Measurements from ENCODE around the gene UBE4A.
A peak's percentile ranks its signal among the peaks of the same experiment; 100 is the strongest.
"Not testable (repeated sequence)": the region's sequence is repeated elsewhere in the genome, so short reads cannot be mapped to it uniquely, and the experiment has no call there.

The UBE4A gene

GRCh38 chr11:118402594-118402993, 43.2 kb downstream of the UBE4A start:
- DNase-seq: not testable (repeated sequence)

- DNase-seq: no peak
Observed at GRCh38 chr11:118406599-118407166, 47.3 kb downstream of the UBE4A start.

- no peak for DNase-seq
Observed at GRCh38 chr11:118410055-118410745, 50.8 kb downstream of the UBE4A start.

GRCh38 chr11:118411530-118411929, 52.1 kb downstream of the UBE4A start:
- DNase-seq: no peak

- no peak for DNase-seq
Observed at GRCh38 chr11:118412921-118413320, 53.5 kb downstream of the UBE4A start.

- no peak for DNase-seq
Observed at GRCh38 chr11:118415062-118415738, 55.8 kb downstream of the UBE4A start.

- no peak for DNase-seq
Observed at GRCh38 chr11:118415739-118416068, 56.3 kb downstream of the UBE4A start.

- DNase-seq: not testable (repeated sequence)
Observed at GRCh38 chr11:118416900-118417299, 57.5 kb downstream of the UBE4A start.

- no peak for DNase-seq
Observed at GRCh38 chr11:118417801-118418200, 58.4 kb downstream of the UBE4A start.

- no peak for DNase-seq
Observed at GRCh38 chr11:118418766-118419165, 59.4 kb downstream of the UBE4A start.

- DNase-seq: no peak
Observed at GRCh38 chr11:118427707-118428106, 68.3 kb downstream of the UBE4A start.

GRCh38 chr11:118430956-118431355, 71.6 kb downstream of the UBE4A start:
- no peak for DNase-seq

GRCh38 chr11:118434123-118434552, 74.7 kb downstream of the UBE4A start:
- DNase-seq: no peak

- peak; percentile 26 for DNase-seq
Observed at GRCh38 chr11:118434553-118435289, 75.3 kb downstream of the UBE4A start.

- DNase-seq: peak; percentile 21
Observed at GRCh38 chr11:118435290-118435892, 76.0 kb downstream of the UBE4A start.

- peak; percentile 88 for DNase-seq
Observed at GRCh38 chr11:118435893-118436624, 76.7 kb downstream of the UBE4A start, which contains the start of gene KMT2A. Gene KMT2A (plus strand): TSS chr11:118436492. CDS start chr11:118436513, 21 bp downstream.

GRCh38 chr11:118436639-118437207, 77.3 kb downstream of the UBE4A start:
- peak; percentile 14 for DNase-seq

- DNase-seq: peak; percentile 29
Observed at GRCh38 chr11:118437208-118438125, 78.1 kb downstream of the UBE4A start.

- peak; percentile 27 for DNase-seq
Observed at GRCh38 chr11:118438314-118438931, 79.0 kb downstream of the UBE4A start.

- DNase-seq: no peak
Observed at GRCh38 chr11:118439646-118440045, 80.2 kb downstream of the UBE4A start.
